AG04449 (cell line): Measurements from ENCODE around the gene GABARAPL2.
"Not testable (repeated sequence)": the region's sequence is repeated elsewhere in the genome, so short reads cannot be mapped to it uniquely, and the experiment has no call there.

Experiments used
- CTCF ChIA-PET: fragments of 350-600 bp; formaldehyde crosslinking; extraction: SDS; loops from one replicate; lab custom pipeline; 2021; ENCODE audit warnings: antibody characterized with exemption; lab: Yijun Ruan, JAX
- POLR2A ChIA-PET: fragments of 400-600, 350-600 bp; formaldehyde crosslinking; extraction: SDS; loops from one replicate; lab custom pipeline; 2020; ENCODE audit warnings: antibody characterized with exemption, inconsistent platforms; lab: Yijun Ruan, JAX
- DNase-seq: peaks from one replicate; pipeline ENCODE4 v3.0.0-alpha.2; 2010; ENCODE audit warnings: low read depth, low spot score
- H3K4me3 ChIP-seq: 2 replicates; pipeline ENCODE4 v1.5.1; 2011; ENCODE audit warnings: low read depth, mild to moderate bottlenecking, control low read depth, low read length
- TF ChIP-seq, protein P1 (sequence below): IDR thresholded peaks from one replicate; pipeline ENCODE4 v1.5.1; 2011; ENCODE audit warnings: mild to moderate bottlenecking, moderate library complexity, low read length, control low read depth, inconsistent platforms; ENCODE audit not compliant: insufficient read depth; ENCODE audit errors: missing control alignments

Gene GABARAPL2

DNA sequence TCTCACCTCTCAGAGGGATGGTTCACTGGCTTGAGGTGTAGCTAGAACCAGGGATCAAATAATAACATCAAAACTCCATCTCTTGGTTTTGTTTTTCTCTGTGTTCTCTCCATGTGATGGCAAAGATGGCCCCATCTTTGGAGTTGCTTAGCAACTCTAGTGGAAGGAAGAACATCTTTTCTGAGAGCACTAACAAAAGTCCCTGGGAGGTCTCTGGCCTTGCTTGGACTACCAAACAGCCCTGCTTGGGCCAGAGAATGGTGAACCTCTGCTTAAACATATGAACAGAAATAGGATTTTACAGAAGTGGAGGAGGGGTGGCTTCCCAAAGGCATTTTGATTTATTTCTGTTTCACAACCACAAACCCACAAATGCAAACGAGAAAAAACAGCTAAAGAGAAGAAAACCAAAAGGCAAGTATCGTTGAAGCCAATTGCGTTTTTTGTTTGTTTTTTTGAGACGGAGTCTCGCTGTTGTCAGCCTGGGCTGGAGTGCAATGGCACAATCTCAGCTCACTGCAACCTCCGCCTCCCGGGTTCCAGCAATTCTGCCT is 13.2 kb downstream of the GABARAPL2 start:
- H3K4me3 ChIP-seq, result no peak overlapping the region
- CTCF ChIA-PET, result interaction anchor here (1.0 to 1.3 kb wide), 3 partner anchors 11 to 42 kb away, joined by 3 to 4 read pairs (median 3); no protein-coding TSS in a partner anchor
- TF ChIP-seq, protein P1, sequence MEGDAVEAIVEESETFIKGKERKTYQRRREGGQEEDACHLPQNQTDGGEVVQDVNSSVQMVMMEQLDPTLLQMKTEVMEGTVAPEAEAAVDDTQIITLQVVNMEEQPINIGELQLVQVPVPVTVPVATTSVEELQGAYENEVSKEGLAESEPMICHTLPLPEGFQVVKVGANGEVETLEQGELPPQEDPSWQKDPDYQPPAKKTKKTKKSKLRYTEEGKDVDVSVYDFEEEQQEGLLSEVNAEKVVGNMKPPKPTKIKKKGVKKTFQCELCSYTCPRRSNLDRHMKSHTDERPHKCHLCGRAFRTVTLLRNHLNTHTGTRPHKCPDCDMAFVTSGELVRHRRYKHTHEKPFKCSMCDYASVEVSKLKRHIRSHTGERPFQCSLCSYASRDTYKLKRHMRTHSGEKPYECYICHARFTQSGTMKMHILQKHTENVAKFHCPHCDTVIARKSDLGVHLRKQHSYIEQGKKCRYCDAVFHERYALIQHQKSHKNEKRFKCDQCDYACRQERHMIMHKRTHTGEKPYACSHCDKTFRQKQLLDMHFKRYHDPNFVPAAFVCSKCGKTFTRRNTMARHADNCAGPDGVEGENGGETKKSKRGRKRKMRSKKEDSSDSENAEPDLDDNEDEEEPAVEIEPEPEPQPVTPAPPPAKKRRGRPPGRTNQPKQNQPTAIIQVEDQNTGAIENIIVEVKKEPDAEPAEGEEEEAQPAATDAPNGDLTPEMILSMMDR, result no peak

DNA sequence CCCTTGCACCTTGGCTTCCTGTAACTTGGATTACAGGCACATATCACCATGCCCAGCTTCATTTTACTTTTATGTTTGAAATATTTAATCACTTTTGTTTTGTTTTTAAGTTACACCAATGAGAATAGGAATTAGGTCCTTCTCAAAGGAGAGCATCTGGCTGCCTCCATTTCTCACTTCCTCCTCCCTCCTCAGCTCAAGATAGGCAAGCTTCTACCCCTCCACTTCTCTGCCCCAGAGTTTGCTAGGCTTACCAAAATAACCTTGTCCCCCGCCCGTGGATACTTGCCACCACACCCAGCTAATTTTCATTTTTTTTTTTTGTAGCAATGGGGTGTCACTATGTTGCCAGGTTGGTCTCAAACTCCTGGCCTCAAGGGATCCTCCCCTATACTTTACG is 17.9 kb downstream of the GABARAPL2 start:
- ChIA-PET CTCF (no interaction called here), POLR2A (no interaction called here)
- H3K4me3 ChIP-seq, result no peak overlapping the region
- TF ChIP-seq, protein P1, result no peak
- no peak for DNase-seq

More for the DNA sequence above, 13.2 kb downstream of the GABARAPL2 start:
- POLR2A ChIA-PET, result no interaction called here
- no peak for DNase-seq

DNA sequence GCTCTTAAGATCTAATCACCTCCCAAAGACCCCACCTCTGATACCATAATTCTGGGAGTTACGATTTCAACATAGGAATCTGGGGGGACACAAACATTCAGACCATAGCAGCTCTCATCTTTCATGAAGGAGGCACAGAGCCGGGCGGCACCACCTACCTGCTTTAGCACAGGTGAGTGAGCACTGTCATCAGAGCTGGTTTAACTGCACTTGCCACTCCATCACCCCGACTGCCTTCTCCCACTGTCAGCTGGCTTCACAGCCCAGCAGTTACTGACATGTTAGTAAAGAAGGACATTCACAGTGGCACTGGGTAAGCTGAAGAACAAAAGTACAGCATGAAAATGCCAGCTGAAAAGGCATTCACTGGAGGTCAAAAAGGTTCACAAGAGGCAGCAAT is 22.5 kb downstream of the GABARAPL2 start:
- DNase-seq, result no peak
- ChIA-PET CTCF (interaction anchor here (2.2 kb wide), 1 partner anchor 124 kb away, joined by 7 read pairs; no protein-coding TSS in a partner anchor), POLR2A (interaction anchor here (0.7 kb wide), 1 partner anchor 116 kb away, joined by 3 read pairs; no protein-coding TSS in a partner anchor)
- TF ChIP-seq, protein P1, result no peak
- no peak overlapping the region for H3K4me3 ChIP-seq

DNA sequence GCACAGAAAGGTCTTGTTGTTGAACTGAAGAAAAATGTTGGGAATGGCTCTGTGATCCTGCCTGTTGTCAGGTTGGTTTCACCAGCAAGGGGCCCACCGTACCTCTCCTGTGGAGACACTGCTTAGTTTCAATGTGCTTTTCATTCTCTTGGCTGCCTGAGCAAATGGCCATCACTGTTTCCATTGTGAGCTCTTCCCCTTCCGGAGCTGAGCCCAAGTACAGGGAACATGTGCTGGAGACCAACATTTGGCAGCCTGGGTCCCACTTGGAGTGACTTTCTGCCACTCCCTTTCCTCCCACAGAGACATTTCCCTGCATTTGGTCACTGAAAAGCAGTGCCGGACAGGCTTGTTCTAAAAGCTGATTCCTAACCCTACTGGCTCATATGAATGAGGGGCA is 23.1 kb downstream of the GABARAPL2 start:
- ChIA-PET POLR2A (interaction anchor here (0.7 kb wide), 1 partner anchor 116 kb away, joined by 3 read pairs; no protein-coding TSS in a partner anchor), CTCF (interaction anchor here (2.2 kb wide), 1 partner anchor 124 kb away, joined by 7 read pairs; no protein-coding TSS in a partner anchor)
- DNase-seq, result no peak
- TF ChIP-seq, protein P1, result no peak
- no peak overlapping the region for H3K4me3 ChIP-seq

DNA sequence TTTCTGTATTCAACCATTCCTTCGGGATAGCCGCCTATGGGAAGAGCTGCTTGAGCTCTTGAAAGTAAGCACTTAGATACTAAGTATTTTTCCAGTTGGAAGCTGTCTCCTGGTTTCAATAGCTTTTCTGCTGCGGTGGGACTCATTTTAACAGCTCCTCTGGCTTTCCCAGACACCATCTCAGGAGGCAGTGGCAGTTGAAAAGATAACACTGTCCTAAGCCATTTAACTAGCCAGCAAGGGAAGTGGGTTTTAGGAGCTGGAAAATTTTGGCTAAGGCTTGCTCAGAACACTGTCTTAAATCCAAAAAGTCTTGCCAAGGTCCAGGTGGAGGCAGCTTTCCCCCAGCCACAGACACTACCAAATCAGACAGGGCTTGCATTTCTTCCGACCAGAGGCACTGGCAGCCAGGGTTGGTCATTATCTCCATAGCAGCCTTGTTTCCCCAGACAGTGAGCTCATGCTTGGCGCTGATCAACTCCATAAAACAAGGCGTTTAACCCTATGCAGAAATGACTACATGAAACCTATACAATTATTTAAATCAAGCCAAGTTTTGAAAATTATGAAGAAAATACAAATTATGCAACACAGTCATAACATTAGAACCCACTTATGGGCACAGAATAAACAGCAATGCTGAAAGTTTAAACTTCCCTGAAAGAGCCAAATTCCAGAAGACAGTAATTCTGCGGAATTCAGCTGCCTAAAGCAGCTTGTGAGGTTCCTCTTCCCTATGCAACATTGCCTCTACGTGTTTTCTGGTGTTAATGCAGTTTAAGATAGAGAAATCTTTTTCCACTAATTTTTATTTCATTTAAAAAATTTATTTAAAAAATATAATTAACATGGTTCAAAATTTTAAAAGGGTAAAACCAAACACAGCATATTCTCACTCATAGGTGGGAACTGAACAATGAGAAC is 25.0 kb downstream of the GABARAPL2 start:
- POLR2A ChIA-PET, result interaction anchor here (1.2 kb wide), 1 partner anchor 32 kb away, joined by 4 read pairs; the partner anchor contains the start of gene ADAT1
- TF ChIP-seq, protein P1, result no peak
- H3K4me3 ChIP-seq, result no peak overlapping the region
- CTCF ChIA-PET, result interaction anchor here (0.7 to 2.1 kb wide), 8 partner anchors 14 to 392 kb away, joined by 3 to 8 read pairs (median 4); no protein-coding TSS in a partner anchor
- peak; percentile 36 for DNase-seq

DNA sequence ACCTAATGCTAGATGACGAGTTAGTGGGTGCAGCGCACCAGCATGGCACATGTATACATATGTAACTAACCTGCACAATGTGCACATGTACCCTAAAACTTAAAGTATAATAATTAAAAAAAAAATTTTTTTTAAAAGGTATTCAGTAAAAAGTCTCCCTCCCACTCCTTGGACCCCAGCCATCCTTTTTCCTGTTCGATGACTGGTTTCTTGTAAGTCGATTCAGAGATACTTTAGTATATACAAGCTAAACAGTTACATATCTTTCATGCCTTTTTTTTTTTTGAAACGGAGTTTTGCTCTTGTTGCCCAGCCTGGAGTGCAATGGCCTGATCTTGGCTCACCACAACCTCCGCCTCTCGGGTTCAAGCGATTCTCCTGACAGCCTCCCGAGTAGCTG is 25.7 kb downstream of the GABARAPL2 start:
- not testable (repeated sequence) for DNase-seq, H3K4me3 ChIP-seq
- ChIA-PET POLR2A (interaction anchor here (1.2 kb wide), 1 partner anchor 31 kb away, joined by 4 read pairs; the partner anchor contains the start of gene ADAT1), CTCF (interaction anchor here (0.8 to 2.1 kb wide), 4 partner anchors 12 to 119 kb away, joined by 3 to 8 read pairs (median 4); no protein-coding TSS in a partner anchor)
